Breast epithelium (tissue), 3 donors: ENCODE measurements around the gene PAM16.

ENCODE experiments used
- POLR2A ChIP-seq: fragments of 450-650 bp; IDR thresholded peaks from one replicate; pipeline ENCODE4 v1.6.1; 2016; ENCODE audit warnings: antibody characterized with exemption, mild to moderate bottlenecking, moderate library complexity
- POLR2AphosphoS5 ChIP-seq, 3 donors: sonication (generic); formaldehyde crosslinking; IDR thresholded peaks; one replicate each; pipeline ENCODE4 v1.6.1; 2017; ENCODE audit warnings: antibody characterized with exemption in 3 of 3
- TF ChIP-seq, protein P1 (sequence below), 3 donors: fragments of 450-650 bp; IDR thresholded peaks; one replicate each; pipeline ENCODE4 v1.5.1; 2016 to 2017; ENCODE audit warnings: antibody characterized with exemption in 3 of 3, mild to moderate bottlenecking in 3 of 3, moderate library complexity in 3 of 3

DNA sequence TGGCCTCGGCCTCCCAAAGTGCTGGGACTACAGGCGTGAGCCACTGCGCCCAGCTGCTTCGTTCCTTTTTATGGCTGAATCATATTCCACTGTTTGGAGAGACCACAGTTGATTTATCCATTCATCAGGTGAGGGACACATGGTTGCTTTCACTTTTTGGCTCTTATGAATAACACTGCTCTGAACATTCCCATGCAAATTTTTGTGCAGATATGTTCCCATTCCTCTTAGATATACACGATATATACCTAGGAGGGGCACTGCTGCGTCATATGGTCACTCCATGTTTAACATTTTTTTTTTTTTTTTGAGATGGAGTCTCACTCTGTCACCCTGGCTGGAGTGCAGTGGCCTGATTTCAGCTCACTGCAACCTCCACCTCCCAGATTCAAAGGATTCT, 49.2 kb downstream of the PAM16 start:
- TF ChIP-seq, protein P1, sequence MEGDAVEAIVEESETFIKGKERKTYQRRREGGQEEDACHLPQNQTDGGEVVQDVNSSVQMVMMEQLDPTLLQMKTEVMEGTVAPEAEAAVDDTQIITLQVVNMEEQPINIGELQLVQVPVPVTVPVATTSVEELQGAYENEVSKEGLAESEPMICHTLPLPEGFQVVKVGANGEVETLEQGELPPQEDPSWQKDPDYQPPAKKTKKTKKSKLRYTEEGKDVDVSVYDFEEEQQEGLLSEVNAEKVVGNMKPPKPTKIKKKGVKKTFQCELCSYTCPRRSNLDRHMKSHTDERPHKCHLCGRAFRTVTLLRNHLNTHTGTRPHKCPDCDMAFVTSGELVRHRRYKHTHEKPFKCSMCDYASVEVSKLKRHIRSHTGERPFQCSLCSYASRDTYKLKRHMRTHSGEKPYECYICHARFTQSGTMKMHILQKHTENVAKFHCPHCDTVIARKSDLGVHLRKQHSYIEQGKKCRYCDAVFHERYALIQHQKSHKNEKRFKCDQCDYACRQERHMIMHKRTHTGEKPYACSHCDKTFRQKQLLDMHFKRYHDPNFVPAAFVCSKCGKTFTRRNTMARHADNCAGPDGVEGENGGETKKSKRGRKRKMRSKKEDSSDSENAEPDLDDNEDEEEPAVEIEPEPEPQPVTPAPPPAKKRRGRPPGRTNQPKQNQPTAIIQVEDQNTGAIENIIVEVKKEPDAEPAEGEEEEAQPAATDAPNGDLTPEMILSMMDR (IDR thresholded peaks at IDR 0.05), result no peak
- TF ChIP-seq POLR2A, result no peak
- TF ChIP-seq POLR2AphosphoS5 (IDR thresholded peaks at IDR 0.05), result no peak
